Measurements from ENCODE around the gene DIAPH2.

DNA sequence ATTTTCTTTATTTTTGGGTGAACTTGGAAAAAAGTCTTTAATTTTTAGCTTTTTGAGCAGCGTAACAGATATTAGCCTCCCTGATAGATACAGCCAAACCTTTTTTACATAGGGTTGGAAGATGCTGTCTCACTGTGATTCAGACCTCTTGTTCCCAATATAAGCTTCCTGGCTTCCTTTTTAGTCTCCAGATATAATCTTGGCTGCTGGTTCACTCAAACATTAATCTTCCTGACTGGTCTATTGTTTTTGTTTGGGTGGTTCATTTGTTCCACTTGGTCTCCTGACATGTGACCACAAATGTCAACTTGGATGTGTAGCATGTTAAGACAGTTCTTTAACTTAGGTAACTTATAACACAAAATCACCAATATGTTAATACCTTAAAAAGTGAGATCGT is 222.1 kb downstream of the DIAPH2 start:
- TF ChIP-seq, protein P1, sequence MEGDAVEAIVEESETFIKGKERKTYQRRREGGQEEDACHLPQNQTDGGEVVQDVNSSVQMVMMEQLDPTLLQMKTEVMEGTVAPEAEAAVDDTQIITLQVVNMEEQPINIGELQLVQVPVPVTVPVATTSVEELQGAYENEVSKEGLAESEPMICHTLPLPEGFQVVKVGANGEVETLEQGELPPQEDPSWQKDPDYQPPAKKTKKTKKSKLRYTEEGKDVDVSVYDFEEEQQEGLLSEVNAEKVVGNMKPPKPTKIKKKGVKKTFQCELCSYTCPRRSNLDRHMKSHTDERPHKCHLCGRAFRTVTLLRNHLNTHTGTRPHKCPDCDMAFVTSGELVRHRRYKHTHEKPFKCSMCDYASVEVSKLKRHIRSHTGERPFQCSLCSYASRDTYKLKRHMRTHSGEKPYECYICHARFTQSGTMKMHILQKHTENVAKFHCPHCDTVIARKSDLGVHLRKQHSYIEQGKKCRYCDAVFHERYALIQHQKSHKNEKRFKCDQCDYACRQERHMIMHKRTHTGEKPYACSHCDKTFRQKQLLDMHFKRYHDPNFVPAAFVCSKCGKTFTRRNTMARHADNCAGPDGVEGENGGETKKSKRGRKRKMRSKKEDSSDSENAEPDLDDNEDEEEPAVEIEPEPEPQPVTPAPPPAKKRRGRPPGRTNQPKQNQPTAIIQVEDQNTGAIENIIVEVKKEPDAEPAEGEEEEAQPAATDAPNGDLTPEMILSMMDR (IDR thresholded peaks at IDR 0.05), result no peak
- no peak for TF ChIP-seq POLR2A (IDR thresholded peaks at IDR 0.05)
